GM12874 (cell line): ENCODE measurements around the gene TPD52L2.

ENCODE experiments used
- TF ChIP-seq, protein P1 (sequence below): IDR thresholded peaks from 2 replicates; pipeline ENCODE4 v1.5.1; 2011; ENCODE audit warnings: low read depth, mild to moderate bottlenecking, control low read depth, low read length, moderate library complexity; ENCODE audit not compliant: insufficient read depth

Gene TPD52L2

DNA sequence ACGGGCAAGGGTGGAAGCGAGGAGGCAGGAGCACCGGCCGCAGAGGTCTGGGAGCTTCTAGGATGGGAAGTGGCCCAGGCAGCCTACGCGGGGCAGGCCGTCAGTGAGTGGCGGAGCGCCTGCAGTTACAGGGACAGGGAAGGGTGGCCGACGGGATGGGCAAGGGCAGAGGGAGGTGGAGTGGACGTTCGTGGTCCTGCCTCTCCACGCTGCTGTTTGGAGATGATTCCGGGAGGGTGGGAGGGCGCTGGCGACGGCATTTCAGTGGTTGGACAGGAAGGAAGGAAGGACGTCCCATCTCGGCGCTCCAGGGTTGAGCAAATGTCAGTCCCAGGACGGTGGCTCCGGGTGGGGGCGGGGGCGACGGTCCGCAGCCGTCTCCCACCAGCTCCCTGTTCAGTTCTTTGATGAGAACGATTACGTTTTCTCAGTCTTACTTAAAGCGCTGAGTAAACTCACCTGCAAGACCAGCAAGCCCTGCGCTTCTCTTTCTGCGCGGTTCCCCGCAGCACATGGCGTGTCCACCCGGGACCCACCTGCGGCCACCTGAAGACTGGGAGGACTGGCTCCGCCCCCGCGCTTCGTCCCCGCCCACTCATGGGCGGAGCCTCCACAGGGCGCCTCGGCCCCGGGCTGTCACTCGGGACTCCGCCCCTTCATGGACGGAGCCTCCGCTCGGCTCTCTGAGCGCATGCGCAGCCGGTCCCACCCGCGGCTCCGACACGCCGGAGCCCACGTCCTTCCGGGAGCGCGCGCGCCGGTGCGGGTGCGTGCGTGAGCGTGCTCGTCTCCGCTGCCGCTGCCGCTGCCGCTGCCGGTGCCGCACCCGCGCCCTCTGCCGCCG lies 29.5 kb downstream of the TPD52L2 start, which contains the start of gene DNAJC5:
Gene DNAJC5 (plus strand): TSS at position 769 of the 844 bp plus-strand sequence. CDS start 33,220 bp downstream, outside the sequence.
- TF ChIP-seq, protein P1, sequence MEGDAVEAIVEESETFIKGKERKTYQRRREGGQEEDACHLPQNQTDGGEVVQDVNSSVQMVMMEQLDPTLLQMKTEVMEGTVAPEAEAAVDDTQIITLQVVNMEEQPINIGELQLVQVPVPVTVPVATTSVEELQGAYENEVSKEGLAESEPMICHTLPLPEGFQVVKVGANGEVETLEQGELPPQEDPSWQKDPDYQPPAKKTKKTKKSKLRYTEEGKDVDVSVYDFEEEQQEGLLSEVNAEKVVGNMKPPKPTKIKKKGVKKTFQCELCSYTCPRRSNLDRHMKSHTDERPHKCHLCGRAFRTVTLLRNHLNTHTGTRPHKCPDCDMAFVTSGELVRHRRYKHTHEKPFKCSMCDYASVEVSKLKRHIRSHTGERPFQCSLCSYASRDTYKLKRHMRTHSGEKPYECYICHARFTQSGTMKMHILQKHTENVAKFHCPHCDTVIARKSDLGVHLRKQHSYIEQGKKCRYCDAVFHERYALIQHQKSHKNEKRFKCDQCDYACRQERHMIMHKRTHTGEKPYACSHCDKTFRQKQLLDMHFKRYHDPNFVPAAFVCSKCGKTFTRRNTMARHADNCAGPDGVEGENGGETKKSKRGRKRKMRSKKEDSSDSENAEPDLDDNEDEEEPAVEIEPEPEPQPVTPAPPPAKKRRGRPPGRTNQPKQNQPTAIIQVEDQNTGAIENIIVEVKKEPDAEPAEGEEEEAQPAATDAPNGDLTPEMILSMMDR: no peak

DNA sequence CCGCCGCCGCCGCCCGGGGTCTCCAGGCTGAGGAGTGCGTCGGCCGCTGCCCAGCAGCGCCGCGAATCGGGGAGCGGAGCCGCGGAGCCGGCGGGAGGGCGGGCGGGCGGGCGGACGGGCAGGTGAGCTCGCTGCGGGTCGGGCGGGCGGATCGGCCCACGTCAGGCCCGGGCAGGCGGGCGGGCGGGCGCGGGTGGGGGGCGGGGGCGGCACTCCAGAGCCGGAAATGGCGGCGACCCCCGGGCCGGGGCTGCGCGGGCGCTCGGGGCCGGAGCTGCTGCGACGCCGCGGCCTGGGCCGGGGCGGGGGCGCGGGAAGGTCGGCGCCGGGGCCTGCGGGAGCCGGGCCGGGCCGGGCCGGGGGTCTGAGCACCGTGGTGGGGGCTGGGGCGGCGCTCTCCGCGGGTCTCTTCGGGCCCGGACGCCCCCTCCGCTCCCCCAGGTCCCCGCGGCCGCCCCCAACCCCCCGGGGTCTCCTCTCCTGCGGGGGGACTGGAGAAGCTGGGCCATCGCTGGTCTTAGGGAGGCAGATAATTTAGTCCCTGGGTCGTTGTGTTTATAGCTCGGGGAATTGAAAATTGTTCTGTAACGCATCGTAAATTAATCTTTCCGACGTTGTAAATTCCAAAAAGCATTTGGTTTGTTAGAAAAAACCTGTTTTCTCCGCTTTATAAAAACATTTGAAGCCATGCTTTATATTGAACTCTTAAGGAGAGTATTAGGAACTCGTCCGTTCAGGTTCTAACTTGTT lies 30.3 kb downstream of the TPD52L2 start:
- TF ChIP-seq, protein P1: no peak

DNA sequence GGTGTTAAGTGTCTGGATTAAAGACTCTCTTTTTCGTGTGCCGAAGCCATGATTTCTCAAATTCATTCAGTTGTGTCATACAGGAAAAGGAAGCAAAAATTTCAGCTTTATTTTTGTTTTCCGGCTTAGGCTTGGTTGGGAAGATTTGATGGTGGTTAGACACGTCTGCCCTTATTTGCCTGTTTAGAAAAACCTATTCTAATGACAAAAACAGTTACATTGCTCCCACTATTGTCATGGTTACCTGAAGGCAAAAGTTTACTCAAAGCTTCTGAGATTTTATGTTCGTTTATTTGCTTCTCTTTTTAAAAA lies 30.8 kb downstream of the TPD52L2 start:
- TF ChIP-seq, protein P1: no peak

DNA sequence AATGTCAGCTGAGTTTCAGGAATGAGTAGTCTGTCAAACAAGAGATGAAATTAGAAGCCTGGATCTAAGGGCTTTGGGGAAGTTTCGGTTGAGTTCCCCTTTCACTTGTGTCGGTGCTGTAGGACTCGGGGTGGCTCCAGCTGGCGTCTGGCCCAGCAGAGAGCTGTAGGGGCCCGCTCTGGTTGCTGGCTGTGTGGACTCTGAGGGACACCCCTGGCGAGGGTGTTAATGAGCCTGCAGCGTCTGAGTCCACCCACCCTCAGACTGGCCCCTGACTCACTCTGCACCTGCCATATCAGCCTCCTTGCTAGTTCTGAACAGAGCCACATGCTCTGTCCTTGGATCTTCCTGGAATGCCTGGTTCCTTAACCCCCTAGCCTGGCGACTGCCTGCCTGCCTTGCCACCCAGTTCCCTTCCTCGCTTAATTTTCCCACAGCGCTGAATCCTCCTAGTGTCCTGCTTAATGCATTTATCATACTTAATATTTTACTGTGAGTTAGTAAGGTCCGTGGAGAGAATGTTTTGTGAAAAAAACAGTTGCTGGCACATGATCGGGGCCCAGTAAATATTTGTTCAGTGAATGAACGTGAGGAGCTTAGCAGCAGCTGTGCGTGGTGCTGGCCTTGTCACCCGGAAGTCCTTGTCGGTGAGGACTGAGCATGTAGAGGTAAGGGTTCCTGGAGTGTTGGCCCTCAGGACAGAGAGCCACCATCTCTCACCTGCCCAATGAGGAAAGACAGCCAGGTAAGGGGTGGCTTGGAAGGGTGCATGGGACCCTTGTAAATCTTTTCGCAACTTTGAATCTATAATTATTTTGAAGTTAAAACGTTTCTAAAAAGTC lies 31.4 kb downstream of the TPD52L2 start:
- TF ChIP-seq, protein P1: no peak

DNA sequence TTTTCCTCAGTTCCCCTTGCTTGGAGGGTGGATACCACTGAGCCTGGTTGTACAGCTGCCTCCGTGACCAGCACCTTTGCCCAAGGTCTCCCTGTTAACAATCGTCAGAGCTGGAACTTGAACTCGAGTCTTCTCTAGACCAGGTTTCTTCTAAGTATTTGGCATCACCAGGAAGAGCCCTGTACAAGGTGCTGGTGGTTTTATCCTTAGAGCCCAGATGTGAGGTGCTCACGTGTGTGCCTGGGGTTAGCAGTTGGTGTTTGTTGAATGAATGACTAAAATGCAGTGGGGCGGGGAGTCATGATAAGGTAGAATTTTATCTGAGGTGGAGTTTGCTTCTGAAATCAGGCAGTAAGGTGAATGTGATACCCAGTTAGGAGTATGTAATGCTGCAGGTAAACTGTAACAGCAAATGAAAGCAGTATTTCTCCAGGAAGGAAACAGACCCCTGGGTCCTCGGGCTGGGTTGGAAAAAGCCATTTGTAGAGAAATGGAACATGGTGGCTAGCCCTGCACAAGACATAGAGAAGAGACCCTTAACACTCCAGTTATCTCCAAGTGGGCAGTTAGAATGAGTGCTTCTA lies 33.0 kb downstream of the TPD52L2 start:
- TF ChIP-seq, protein P1: no peak

DNA sequence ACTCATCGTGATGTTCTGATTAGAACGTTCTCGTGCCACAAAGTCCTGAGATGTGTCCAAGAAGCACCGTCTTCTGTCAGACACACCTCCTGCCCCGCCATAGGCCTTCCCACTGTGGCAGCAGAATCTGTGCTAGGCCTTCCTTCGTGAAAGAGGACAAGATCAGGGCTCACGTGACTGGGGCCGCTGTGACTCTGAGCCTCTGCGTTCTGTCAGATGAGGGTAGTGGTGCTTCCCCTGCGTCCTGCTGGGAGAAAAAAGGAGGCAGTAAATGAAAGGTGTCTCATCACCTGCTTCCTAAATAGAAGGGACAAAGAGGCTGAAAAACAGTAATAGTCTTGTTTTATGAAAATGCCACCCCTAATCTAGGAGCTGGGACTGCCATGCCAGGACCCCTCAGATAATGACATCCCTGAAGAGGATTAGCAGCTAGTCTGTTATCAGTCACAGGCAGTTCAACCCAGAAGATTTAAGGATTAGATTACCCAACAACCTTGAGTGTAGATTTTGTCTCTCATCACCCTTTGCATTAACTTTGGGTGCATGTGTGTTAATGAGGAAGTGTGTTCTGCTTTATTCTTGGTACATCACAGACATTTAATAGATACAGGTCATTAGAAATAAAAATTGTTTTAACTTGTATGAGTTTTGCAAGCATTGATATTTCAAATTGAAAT lies 34.0 kb downstream of the TPD52L2 start:
- TF ChIP-seq, protein P1: no peak
